ENCODE results near the gene SLIT1. TPM values are rescaled to one million over a fixed set of nuclear protein-coding genes. Genes with fewer than 3 reads are reported as not detected.
A peak's percentile ranks its signal among the peaks of the same experiment; 100 is the strongest.

The SLIT1 gene
- total RNA-seq, 1 donor from 2014 or later: 0.23 TPM

DNA sequence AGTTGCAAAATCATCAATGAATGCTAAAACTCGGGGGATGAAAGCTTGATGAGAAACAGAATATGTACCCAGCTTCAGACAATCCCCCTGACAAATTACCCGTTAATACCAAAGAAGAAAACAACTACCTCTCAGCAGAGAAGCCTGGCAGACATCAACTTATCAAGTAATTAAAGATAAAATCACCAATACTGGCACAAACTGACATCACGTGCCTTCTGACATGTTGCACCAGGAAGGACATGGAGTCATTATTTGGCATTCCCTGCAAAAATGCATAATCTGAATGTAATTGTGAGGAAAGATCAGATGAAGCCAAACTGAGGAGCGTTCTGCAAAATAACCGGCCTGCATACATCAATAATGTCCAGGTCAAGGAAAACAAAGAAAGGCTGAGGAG, 7.7 kb downstream of the SLIT1 start:
- H3K27me3 ChIP-seq: peaks cover 36% of the 10 kb centered on the region
- H3K9me3 ChIP-seq: no peaks in the 10 kb centered on the region
- no peak overlapping the region for H3K4me3 ChIP-seq
- H3K36me3 ChIP-seq: no peaks in the 10 kb centered on the region
- ATAC-seq (no peak), DNase-seq (no peak)
- H3K4me1 ChIP-seq: no peaks in the 10 kb centered on the region
- TF ChIP-seq, protein P1, sequence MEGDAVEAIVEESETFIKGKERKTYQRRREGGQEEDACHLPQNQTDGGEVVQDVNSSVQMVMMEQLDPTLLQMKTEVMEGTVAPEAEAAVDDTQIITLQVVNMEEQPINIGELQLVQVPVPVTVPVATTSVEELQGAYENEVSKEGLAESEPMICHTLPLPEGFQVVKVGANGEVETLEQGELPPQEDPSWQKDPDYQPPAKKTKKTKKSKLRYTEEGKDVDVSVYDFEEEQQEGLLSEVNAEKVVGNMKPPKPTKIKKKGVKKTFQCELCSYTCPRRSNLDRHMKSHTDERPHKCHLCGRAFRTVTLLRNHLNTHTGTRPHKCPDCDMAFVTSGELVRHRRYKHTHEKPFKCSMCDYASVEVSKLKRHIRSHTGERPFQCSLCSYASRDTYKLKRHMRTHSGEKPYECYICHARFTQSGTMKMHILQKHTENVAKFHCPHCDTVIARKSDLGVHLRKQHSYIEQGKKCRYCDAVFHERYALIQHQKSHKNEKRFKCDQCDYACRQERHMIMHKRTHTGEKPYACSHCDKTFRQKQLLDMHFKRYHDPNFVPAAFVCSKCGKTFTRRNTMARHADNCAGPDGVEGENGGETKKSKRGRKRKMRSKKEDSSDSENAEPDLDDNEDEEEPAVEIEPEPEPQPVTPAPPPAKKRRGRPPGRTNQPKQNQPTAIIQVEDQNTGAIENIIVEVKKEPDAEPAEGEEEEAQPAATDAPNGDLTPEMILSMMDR (IDR thresholded peaks at IDR 0.05): no peak
- H3K27ac ChIP-seq: no peak overlapping the region
- intact Hi-C loops (cut with DNase I): no loop called here

DNA sequence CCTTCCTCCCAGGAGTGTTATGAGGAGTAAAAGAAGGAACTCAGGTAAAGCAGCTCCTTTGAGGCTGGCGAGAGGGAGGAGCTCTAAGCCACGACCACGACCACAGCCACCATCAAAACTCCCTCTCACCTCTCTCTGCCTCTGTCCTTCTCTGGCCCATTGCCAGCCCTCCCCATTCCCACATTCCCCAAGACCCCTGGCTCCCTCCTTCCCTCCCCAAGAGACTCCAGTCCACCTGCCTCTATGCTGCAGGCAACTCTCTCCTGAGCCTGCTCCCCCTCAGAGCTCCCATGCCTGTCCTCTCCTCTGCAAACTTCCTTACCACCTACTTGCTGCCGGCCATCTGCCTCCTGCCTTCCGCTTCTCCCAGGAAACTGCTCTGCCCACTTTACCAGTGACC, 9.5 kb downstream of the SLIT1 start:
- TF ChIP-seq, protein P1 (IDR thresholded peaks at IDR 0.05): no peak
- intact Hi-C loops (cut with DNase I): no loop called here
- peaks cover 36% of the 10 kb centered on the region for H3K27me3 ChIP-seq
- DNase-seq (peak; percentile 35), ATAC-seq (no peak)
- no peaks in the 10 kb centered on the region for H3K9me3 ChIP-seq
- no peaks in the 10 kb centered on the region for H3K4me1 ChIP-seq
- H3K36me3 ChIP-seq: no peaks in the 10 kb centered on the region
- no peak overlapping the region for H3K27ac ChIP-seq
- no peak overlapping the region for H3K4me3 ChIP-seq

GRCh38 chr10:97175586-97175985, 10.2 kb downstream of the SLIT1 start:
- Histone ChIP-seq H3K27ac (no peak overlapping the region), H3K36me3 (no peaks in the 10 kb centered on the region), H3K4me3 (no peak overlapping the region), H3K9me3 (no peaks in the 10 kb centered on the region), H3K4me1 (no peaks in the 10 kb centered on the region), H3K27me3 (peaks cover 33% of the 10 kb centered on the region)
- ATAC-seq (no peak), DNase-seq (peak; percentile 48)
- intact Hi-C loops (cut with DNase I): no loop called here
- TF ChIP-seq, protein P1 (IDR thresholded peaks at IDR 0.05): no peak

DNA sequence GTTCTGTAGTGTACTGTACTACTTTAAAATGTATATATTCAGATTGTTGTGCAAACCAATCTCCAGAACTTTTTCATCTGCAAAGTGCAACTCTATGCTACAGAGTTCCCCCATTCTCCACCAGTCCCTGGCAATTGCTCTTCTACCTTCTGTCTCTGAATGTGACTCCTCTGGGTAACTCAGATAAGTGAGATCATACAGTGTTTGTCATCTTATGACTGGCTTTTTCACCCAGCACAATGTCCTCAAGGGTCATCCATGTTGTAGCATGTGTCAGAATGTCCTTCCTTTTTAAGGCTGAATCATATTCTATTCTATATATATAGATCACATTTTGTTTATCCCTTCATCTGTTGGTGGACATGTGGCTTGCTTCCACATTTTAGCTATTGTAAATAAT, 10.8 kb downstream of the SLIT1 start:
- no peak for ATAC-seq
- TF ChIP-seq, protein P1 (IDR thresholded peaks at IDR 0.05): no peak
- Histone ChIP-seq H3K27ac (no peak overlapping the region), H3K36me3 (no peaks in the 10 kb centered on the region), H3K27me3 (peaks cover 27% of the 10 kb centered on the region), H3K4me3 (no peak overlapping the region), H3K4me1 (no peaks in the 10 kb centered on the region), H3K9me3 (no peaks in the 10 kb centered on the region)
- no peak for DNase-seq
- intact Hi-C loops (cut with DNase I): no loop called here

DNA sequence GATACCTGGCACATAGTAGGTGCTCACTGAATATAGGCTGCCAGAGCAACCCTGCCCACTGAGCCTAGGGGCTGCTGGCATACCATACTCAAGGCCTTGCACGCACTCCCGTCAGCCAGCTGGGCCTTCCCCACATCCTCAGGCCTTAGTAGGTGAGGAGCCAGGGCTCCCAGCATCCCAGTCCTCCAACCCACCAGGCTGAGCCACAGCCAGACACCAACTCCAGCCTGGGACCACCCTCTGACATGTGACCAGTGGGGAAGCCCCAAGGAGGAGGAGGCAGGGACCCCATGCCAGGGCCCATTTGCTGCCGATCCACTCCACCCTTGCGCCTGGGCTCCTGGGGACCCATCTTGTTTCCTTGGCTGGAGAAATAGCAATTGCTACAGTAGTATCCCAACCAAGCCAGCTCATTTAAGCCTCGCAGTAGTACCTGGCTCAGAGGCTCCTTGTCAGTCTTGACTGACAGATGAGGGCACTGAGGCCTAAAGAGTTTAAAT, 11.4 kb downstream of the SLIT1 start:
- no peak overlapping the region for H3K27ac ChIP-seq
- TF ChIP-seq, protein P1 (IDR thresholded peaks at IDR 0.05): no peak
- H3K27me3 ChIP-seq: peaks cover 21% of the 10 kb centered on the region
- no peaks in the 10 kb centered on the region for H3K4me1 ChIP-seq
- H3K36me3 ChIP-seq: no peaks in the 10 kb centered on the region
- no peak overlapping the region for H3K4me3 ChIP-seq
- ATAC-seq (no peak), DNase-seq (peak; percentile 52)
- no peaks in the 10 kb centered on the region for H3K9me3 ChIP-seq
- intact Hi-C loops (cut with DNase I): no loop called here

DNA sequence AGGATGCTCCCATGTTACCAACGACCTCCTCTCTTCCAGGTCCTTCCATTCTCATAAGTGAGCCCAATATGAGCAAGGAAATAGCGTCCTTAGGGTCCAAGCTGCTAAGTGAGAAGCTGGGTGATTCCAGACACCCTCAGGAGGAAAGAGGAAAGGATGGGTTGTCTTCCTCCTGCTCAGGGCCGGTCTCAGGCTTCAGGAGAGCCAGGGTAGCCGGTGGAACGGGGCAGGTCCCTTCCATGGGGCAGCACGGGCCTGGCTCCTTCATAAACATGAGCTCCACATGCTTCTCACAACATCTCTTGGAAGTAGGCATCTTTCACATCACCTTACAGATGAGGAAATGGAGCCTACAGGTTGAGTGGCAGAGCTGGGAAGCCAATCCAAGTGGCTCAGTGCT, 12.7 kb downstream of the SLIT1 start:
- DNase-seq (peak; percentile 29), ATAC-seq (no peak)
- Histone ChIP-seq H3K27ac (no peak overlapping the region), H3K4me1 (no peaks in the 10 kb centered on the region), H3K9me3 (no peaks in the 10 kb centered on the region), H3K4me3 (no peak overlapping the region), H3K36me3 (no peaks in the 10 kb centered on the region), H3K27me3 (peaks cover 9% of the 10 kb centered on the region)
- intact Hi-C loops (cut with DNase I): no loop called here
- TF ChIP-seq, protein P1 (IDR thresholded peaks at IDR 0.05): no peak

Measured in upper lobe of right lung (tissue), 1 donor.